AG09319 (cell line): ENCODE measurements around the gene OR10J4.

ENCODE experiments used
- DNase-seq: peaks from one replicate; pipeline ENCODE4 v3.0.0-alpha.2; 2010; ENCODE audit warnings: low read depth; ENCODE audit errors: extremely low read depth
- CTCF ChIP-seq: IDR thresholded peaks from 2 replicates; pipeline ENCODE4 v1.5.1; 2011; ENCODE audit warnings: low read depth, mild to moderate bottlenecking, inconsistent platforms, low read length, moderate library complexity

OR10J4 gene

GRCh38 chr1:159431904-159432303 is at the start of gene OR10J4:
TSS of gene OR10J4 (plus strand) at chr1:159432204.
- no peak for DNase-seq
- TF ChIP-seq CTCF, result no peak

GRCh38 chr1:159406821-159407220 is 25.2 kb upstream of the OR10J4 start:
- TF ChIP-seq CTCF, result no peak
- DNase-seq, result no peak

- TF ChIP-seq CTCF, result no peak
Measured at GRCh38 chr1:159408862-159409400, 23.1 kb upstream of the OR10J4 start.

GRCh38 chr1:159421821-159422220 is 10.2 kb upstream of the OR10J4 start:
- DNase-seq, result no peak
- no peak for TF ChIP-seq CTCF

More at GRCh38 chr1:159408862-159409400, 23.1 kb upstream of the OR10J4 start:
- no peak for DNase-seq

GRCh38 chr1:159428536-159428935 is 3.5 kb upstream of the OR10J4 start:
- TF ChIP-seq CTCF, result no peak
- DNase-seq, result no peak

GRCh38 chr1:159429074-159429861 is 2.7 kb upstream of the OR10J4 start:
- no peak for DNase-seq
- no peak for TF ChIP-seq CTCF

- DNase-seq, result no peak
Measured at GRCh38 chr1:159430985-159431384, 1.0 kb upstream of the OR10J4 start.

More at GRCh38 chr1:159430985-159431384, 1.0 kb upstream of the OR10J4 start:
- TF ChIP-seq CTCF, result no peak
